Measurements from ENCODE around the gene PTH1R.

The PTH1R gene

GRCh38 chr3:46934072-46934471, 56.6 kb downstream of the PTH1R start:
- DNase-seq = no peak

GRCh38 chr3:46934498-46935167, 57.1 kb downstream of the PTH1R start:
- no peak for DNase-seq

GRCh38 chr3:46935168-46935858, 57.8 kb downstream of the PTH1R start:
- no peak for DNase-seq

- DNase-seq = no peak
These were observed 58.6 kb downstream of the PTH1R start for GRCh38 chr3:46935989-46936558.

- DNase-seq = no peak
These were observed 59.3 kb downstream of the PTH1R start for GRCh38 chr3:46936733-46937250.

GRCh38 chr3:46938118-46938517, 60.6 kb downstream of the PTH1R start:
- DNase-seq = no peak

GRCh38 chr3:46939578-46940445, 62.3 kb downstream of the PTH1R start:
- DNase-seq = no peak

- DNase-seq = no peak
These were observed 64.6 kb downstream of the PTH1R start for GRCh38 chr3:46942076-46942475.

GRCh38 chr3:46942481-46943236, 65.1 kb downstream of the PTH1R start:
- no peak for DNase-seq

GRCh38 chr3:46943237-46944187, 66.0 kb downstream of the PTH1R start:
- no peak for DNase-seq

GRCh38 chr3:46944191-46944590, 66.7 kb downstream of the PTH1R start:
- no peak for DNase-seq

- DNase-seq = no peak
These were observed 68.9 kb downstream of the PTH1R start for GRCh38 chr3:46946416-46946815.

GRCh38 chr3:46946856-46947545, 69.5 kb downstream of the PTH1R start:
- no peak for DNase-seq

- no peak for DNase-seq
These were observed 70.0 kb downstream of the PTH1R start for GRCh38 chr3:46947546-46947901.

- no peak for DNase-seq
These were observed 70.7 kb downstream of the PTH1R start for GRCh38 chr3:46947981-46948791.

GRCh38 chr3:46948830-46949671, 71.5 kb downstream of the PTH1R start:
- DNase-seq = no peak

GRCh38 chr3:46950177-46950576, 72.7 kb downstream of the PTH1R start:
- no peak for DNase-seq

- no peak for DNase-seq
These were observed 73.2 kb downstream of the PTH1R start for GRCh38 chr3:46950650-46951241.
